Heart left ventricle (tissue), 16 donors: ENCODE results near the gene SH3TC1. TPM values are rescaled to one million over a fixed set of nuclear protein-coding genes. Genes with fewer than 3 reads are reported as not detected.

ENCODE experiments used
- ATAC-seq, 4 donors: fragments of 200-7000 bp; cut with Tn5 transposase; one replicate each; pipeline ENCODE4 v1.9.1; 2020 to 2022; ENCODE audit warnings: moderate library complexity in 4 of 4, mild to moderate bottlenecking in 3 of 4, moderate number of reproducible peaks in 1 of 4
- DNase-seq, 5 donors: peaks; one replicate each; pipeline ENCODE4 v3.0.0-alpha.2; 2020
- H3K27ac ChIP-seq, 12 donors: fragments of 200-600 bp; sonication (generic) in 4 of 12; one replicate each; pipeline versions ENCODE4 v1.5.0 to v1.8.0; 2016 to 2022; ENCODE audit warnings: mild to moderate bottlenecking in 2 of 12
- H3K27me3 ChIP-seq, 9 donors: fragments of 200-600 bp; sonication (generic) in 2 of 9; one replicate each; pipeline versions ENCODE4 v1.5.1 to v1.8.0; 2016 to 2022; ENCODE audit warnings: mild to moderate bottlenecking in 3 of 9
- H3K36me3 ChIP-seq, 9 donors: fragments of 200-600 bp; sonication (generic) in 2 of 9; one replicate each; pipeline versions ENCODE4 v1.5.0 to v1.8.0; 2018 to 2022; ENCODE audit warnings: mild to moderate bottlenecking in 2 of 9
- H3K4me1 ChIP-seq, 12 donors: fragments of 200-600 bp; sonication (generic) in 4 of 12; one replicate each; pipeline versions ENCODE4 v1.5.0 to v1.8.0; 2016 to 2022; ENCODE audit warnings: mild to moderate bottlenecking in 3 of 12
- H3K4me3 ChIP-seq, 12 donors: fragments of 200-600 bp; sonication (generic) in 4 of 12; one replicate each; pipeline versions ENCODE4 v1.5.0 to v1.8.0; 2017 to 2022; ENCODE audit warnings: mild to moderate bottlenecking in 9 of 12, moderate library complexity in 4 of 12
- H3K9me3 ChIP-seq, 12 donors: fragments of 200-600 bp; sonication (generic) in 4 of 12; one replicate each; pipeline versions ENCODE4 v1.5.0 to v1.8.0; 2016 to 2022; ENCODE audit warnings: mild to moderate bottlenecking in 1 of 12
- CTCF ChIP-seq, 12 donors: fragments of 200-600 bp; sonication (generic) in 4 of 12; IDR thresholded peaks; one replicate each; pipeline versions ENCODE4 v1.5.0 to v1.8.0; 2018 to 2022; ENCODE audit warnings: antibody characterized with exemption in 12 of 12, mild to moderate bottlenecking in 5 of 12
- POLR2A ChIP-seq, 2 donors: fragments of 450-650 bp; IDR thresholded peaks; one replicate each; pipeline ENCODE4 v1.6.1; 2017; ENCODE audit warnings: antibody characterized with exemption in 2 of 2, mild to moderate bottlenecking in 2 of 2, moderate library complexity in 2 of 2
- WGBS, 4 donors: extraction: QIAGEN DNeasy Blood & Tissue Kit in 2 of 4; methylation state at CpG; one replicate each; pipeline versions ENCODE4 v1.1.5 to v1.1.7; 2013 to 2018; 5-methylcytosine and 5-hydroxymethylcytosine counted together
- intact Hi-C, 10 donors: fragments of 100-400 bp; cut with DNase I; formaldehyde crosslinking; loops; one replicate each; pipeline versions ENCODE4 v1.11.1 to v1.14.2; 2022
- polyA plus RNA-seq, 2 donors: library from polyadenylated mRNA; stranded (reverse); fragments of 200-250 nt; gene quantifications; one replicate each; pipeline ENCODE4 v1.2.3, GENCODE V29; 2013
- total RNA-seq, 9 donors: library from RNA; depleted of rRNA in 2 of 9; stranded (reverse); fragments of >200 nt in 2 of 9; fragmentation: NEBNext Ultra II Directional in 3 of 9; extraction: Animal tissue kit (Norgen Biotek cat#: 25700) in 3 of 9; gene quantifications; one replicate each; pipeline versions ENCODE4 v1.1.0 to v1.2.4, GENCODE V29; 2016 to 2023
- donor health status: ischemic (EF 13 %, LVEDD 7.1; RV severe dilation, severe dysfunction).
- donor health status: healthy with polysubstance abuse.
- donor health status: DM: no; HTN: yes; CAD: no.
- donor health status: DM: no; HTN: no; CAD: no.
- donor health status: ischemic (EF 25% LVEDD 6.9; RV normal size, moderate dysfunction).
- donor health status: ischemic (EF 25% LVEDD 5.7; RV mildly dilated, moderate dysfunction).
- donor health status: healthy.
- donor health status: DM: yes; HTN: yes; CAD: no.
- donor health status: ischemic (EF 35%, LVEDD 5.7; RV mildly dilated, moderate dysfunction).
- donor health status: nonischemic (EF 11% LVEDD 7.7; RV severe dilation, severe dysfunction).
- donor health status: DM: yes; HTN: yes; CAD: no.
- donor health status: PGD.
- donor health status: ischemic (EF 29% LVEDD 5.4; RV normal size, mild dysfunction).
- donor health status: nonischemic (EF 23%, LVEDD 6.1; RV moderate dilation, normal function).

Gene SH3TC1
- total and polyA plus RNA-seq, 11 donors: 5.8 to 45.9 (median 10.9) TPM

GRCh38 chr4:8281519-8282133 is 82.5 kb downstream of the SH3TC1 start:
- no peaks in the 10 kb centered on the region for H3K9me3 ChIP-seq
- intact Hi-C loops: loop anchor here in 1 of 10 donors (5.0 kb wide), 1 partner anchor 36 kb away; no protein-coding TSS in a partner anchor
- DNase-seq (peak; percentile 66 to 91 (median 86)), ATAC-seq (peak; percentile 55 to 73 (median 60))
- H3K4me3 ChIP-seq: no peak overlapping the region
- H3K4me1 ChIP-seq: peaks cover 0 to 68% (median 39%) of the 10 kb centered on the region in 12 donors
- 48 to 61% (median 55%) methylated on average over 11 to 19 of the region's 19 CpGs for WGBS, 4 donors
- peak overlapping the region in 9 of 12 donors; percentile 15 to 62 (median 47) for H3K27ac ChIP-seq
- TF ChIP-seq CTCF (IDR thresholded peaks at IDR 0.05): no peak
- TF ChIP-seq POLR2A (IDR thresholded peaks at IDR 0.05): no peak
- H3K36me3 ChIP-seq: peaks cover 0 to under 1% (median 0%) of the 10 kb centered on the region in 9 donors
- H3K27me3 ChIP-seq: no peaks in the 10 kb centered on the region

- H3K4me1 ChIP-seq: peaks cover 0 to 66% (median 33%) of the 10 kb centered on the region in 12 donors
- no peak for ATAC-seq
- H3K4me3 ChIP-seq: no peak overlapping the region
- H3K27me3 ChIP-seq: no peaks in the 10 kb centered on the region
- H3K36me3 ChIP-seq: peaks cover 0 to 6% (median 0%) of the 10 kb centered on the region in 9 donors
- H3K9me3 ChIP-seq: no peaks in the 10 kb centered on the region
- 78 to 93% (median 92%) methylated on average over 3 to 14 of the region's 14 CpGs for WGBS, 4 donors
- intact Hi-C loops: loop anchor here in 1 of 10 donors (5.0 kb wide), 1 partner anchor 35 kb away; no protein-coding TSS in a partner anchor
- peak overlapping the region in 8 of 12 donors; percentile 18 to 62 (median 48) for H3K27ac ChIP-seq
- peak in 2 of 5 donors; percentile 22 to 63 for DNase-seq
- TF ChIP-seq POLR2A (IDR thresholded peaks at IDR 0.05): no peak
- no peak for TF ChIP-seq CTCF (IDR thresholded peaks at IDR 0.05)
Measured at GRCh38 chr4:8282134-8282641, 83.1 kb downstream of the SH3TC1 start.

- H3K9me3 ChIP-seq: no peaks in the 10 kb centered on the region
- peaks cover 0 to 6% (median 0%) of the 10 kb centered on the region in 9 donors for H3K36me3 ChIP-seq
- intact Hi-C loops: loop anchor here in 1 of 10 donors (5.0 kb wide), 1 partner anchor 35 kb away; no protein-coding TSS in a partner anchor
- H3K27ac ChIP-seq: peak overlapping the region in 1 of 12 donors; percentile 62
- H3K4me3 ChIP-seq: no peak overlapping the region
- ATAC-seq: no peak
- WGBS, 4 donors: 92 to 96% (median 95%) methylated on average over 14 of the region's 14 CpGs
- TF ChIP-seq POLR2A (IDR thresholded peaks at IDR 0.05) (no peak), CTCF (IDR thresholded peaks at IDR 0.05) (no peak)
- H3K27me3 ChIP-seq: no peaks in the 10 kb centered on the region
- H3K4me1 ChIP-seq: peaks cover 0 to 61% (median 28%) of the 10 kb centered on the region in 12 donors
- DNase-seq: peak in 3 of 5 donors; percentile 18 to 60 (median 26)
Measured at GRCh38 chr4:8282742-8283141, 83.7 kb downstream of the SH3TC1 start.

- peak in 2 of 5 donors; percentile 17 to 52 for DNase-seq
- H3K4me3 ChIP-seq: no peak overlapping the region
- intact Hi-C loops: loop anchor here in 1 of 10 donors (5.0 kb wide), 1 partner anchor 34 kb away; no protein-coding TSS in a partner anchor
- peaks cover 0 to 56% (median 25%) of the 10 kb centered on the region in 12 donors for H3K4me1 ChIP-seq
- TF ChIP-seq CTCF (IDR thresholded peaks at IDR 0.05): no peak
- no peak for TF ChIP-seq POLR2A (IDR thresholded peaks at IDR 0.05)
- H3K27ac ChIP-seq: peak overlapping the region in 1 of 12 donors; percentile 8
- H3K9me3 ChIP-seq: no peaks in the 10 kb centered on the region
- ATAC-seq: no peak
- no peaks in the 10 kb centered on the region for H3K27me3 ChIP-seq
- peaks cover 0 to 7% (median 0%) of the 10 kb centered on the region in 9 donors for H3K36me3 ChIP-seq
- 76 to 87% (median 84%) methylated on average over 10 of the region's 10 CpGs for WGBS, 4 donors
Measured at GRCh38 chr4:8283161-8283560, 84.1 kb downstream of the SH3TC1 start.
